PC-9 (cell line): ENCODE measurements around the gene SHISA9. TPM values are rescaled to one million over a fixed set of nuclear protein-coding genes. Genes with fewer than 3 reads are reported as not detected.

Source experiments
- BruUV-seq: library from RNA; stranded (reverse); fragments of 400-500 nt; replicated peaks from 2 replicates; lab custom pipeline; 2021; lab: Mats Ljungman, UMichigan
- CTCF ChIA-PET: fragments of 300-600 bp; sonication (Branson Sonifier 250); formaldehyde crosslinking; loops from one replicate; lab custom pipeline; 2022; ENCODE audit warnings: antibody characterized with exemption; lab: Charles Lee
- POLR2A ChIA-PET: fragments of 300-600 bp; sonication (Branson Sonifier 250); formaldehyde crosslinking; loops from one replicate; lab custom pipeline; 2022; ENCODE audit warnings: antibody characterized with exemption; ENCODE audit not compliant: unreplicated experiment; lab: Charles Lee
- DNase-seq, 2 experiments: peaks; one replicate each; pipeline versions ENCODE4 v3.0.0 to v3.0.0-alpha.2; 2015 to 2022; ENCODE audit warnings: mixed read lengths in 1 of 2
- H2AFZ ChIP-seq: fragments of 200-600 bp; sonication (generic); 2 replicates; pipeline ENCODE4 v1.8.1; 2017; ENCODE audit warnings: antibody characterized with exemption
- H3F3A ChIP-seq: fragments of 200-600 bp; sonication (generic); 2 replicates; pipeline ENCODE4 v1.8.1; 2017; ENCODE audit warnings: antibody characterized with exemption, mild to moderate bottlenecking, low read depth; ENCODE audit not compliant: insufficient read depth
- H3K27ac ChIP-seq: fragments of 200-600 bp; sonication (generic); 2 replicates; pipeline ENCODE4 v1.6.1; 2016; ENCODE audit warnings: mixed run types
- H3K27me3 ChIP-seq: fragments of 200-600 bp; sonication (generic); 2 replicates; pipeline ENCODE4 v1.6.1; 2016; ENCODE audit warnings: low read depth, mixed run types; ENCODE audit not compliant: insufficient read depth
- H3K36me3 ChIP-seq: fragments of 200-600 bp; sonication (generic); 2 replicates; pipeline ENCODE4 v1.6.1; 2016; ENCODE audit warnings: low read depth, mixed run types
- H3K4me1 ChIP-seq: fragments of 200-600 bp; sonication (generic); replicated peaks from 2 replicates; pipeline ENCODE4 v1.6.1; 2016; ENCODE audit warnings: mixed run types; ENCODE audit not compliant: insufficient read depth
- H3K4me2 ChIP-seq: fragments of 200-600 bp; sonication (generic); 2 replicates; pipeline ENCODE4 v1.6.1; 2017; ENCODE audit warnings: mixed run types
- H3K4me3 ChIP-seq: fragments of 200-600 bp; sonication (generic); 2 replicates; pipeline ENCODE4 v1.6.1; 2016; ENCODE audit warnings: mixed run types
- H3K79me2 ChIP-seq: fragments of 200-600 bp; sonication (generic); 2 replicates; pipeline ENCODE4 v1.6.1; 2017; ENCODE audit warnings: low read depth, mixed run types
- H3K9me2 ChIP-seq: fragments of 200-600 bp; sonication (generic); 2 replicates; pipeline ENCODE4 v1.8.1; 2017; ENCODE audit warnings: mild to moderate bottlenecking; ENCODE audit not compliant: insufficient read depth
- H3K9me3 ChIP-seq: fragments of 200-600 bp; sonication (generic); 2 replicates; pipeline ENCODE4 v1.8.1; 2016; ENCODE audit warnings: low read depth; ENCODE audit not compliant: insufficient read depth
- H4K20me1 ChIP-seq: fragments of 200-600 bp; sonication (generic); 2 replicates; pipeline ENCODE4 v1.8.1; 2017; ENCODE audit not compliant: insufficient read depth
- EZH2 ChIP-seq: fragments of 200-600 bp; sonication (generic); IDR thresholded peaks from 2 replicates; pipeline ENCODE4 v1.8.0; 2017; ENCODE audit warnings: antibody characterized with exemption, low read depth
- intact Hi-C: fragments of 100-400 bp; cut with micrococcal nuclease; formaldehyde crosslinking; loops from one replicate; pipeline ENCODE4 v1.10.0; 2022; ENCODE audit not compliant: unreplicated experiment
- total RNA-seq: library from RNA; stranded (reverse); gene quantifications from 2 replicates; pipeline ENCODE4 v1.2.3, GENCODE V29; 2021
- TF ChIP-seq, protein P1 (sequence below): fragments of 200-600 bp; sonication (generic); conservative IDR thresholded peaks from 2 replicates; pipeline ENCODE4 v1.6.1; 2017; ENCODE audit warnings: mixed run types, antibody characterized with exemption, mild to moderate bottlenecking, moderate library complexity

Gene SHISA9
- total RNA-seq, 1 experiment from 2014 or later: 80.5 TPM

DNA sequence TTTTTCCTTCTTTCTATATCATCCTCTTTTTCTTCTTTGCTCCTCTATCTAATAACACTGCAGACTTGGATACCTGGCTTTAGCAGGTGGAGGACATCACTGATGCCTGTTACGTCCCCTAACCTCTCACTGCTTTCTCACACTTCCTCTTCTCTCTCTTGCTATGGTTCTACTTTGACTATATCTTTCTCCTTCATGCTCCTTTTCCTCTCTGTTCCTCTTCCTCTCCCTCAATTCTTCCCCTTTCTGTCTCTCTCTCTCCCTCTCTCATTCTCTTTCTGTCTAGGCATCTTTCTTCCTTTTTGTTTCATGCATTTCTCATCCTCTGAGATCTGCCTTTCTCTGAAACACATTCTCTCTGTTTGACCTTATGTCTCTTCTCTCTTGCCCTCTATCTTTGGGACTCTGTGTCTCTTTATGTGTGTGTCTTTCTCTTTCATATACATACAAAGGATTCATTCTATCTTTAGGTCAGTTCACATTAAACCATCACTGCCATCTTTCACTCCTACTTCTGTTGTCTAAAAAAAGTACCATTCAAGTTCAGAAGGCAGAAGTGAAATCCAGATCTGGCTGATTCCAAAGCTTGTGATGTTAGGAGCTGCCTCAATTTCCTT lies 353.7 kb downstream of the SHISA9 start:
- Histone ChIP-seq H3K27ac (no peak overlapping the region), H4K20me1 (no peaks in the 10 kb centered on the region), H3K27me3 (no peaks in the 10 kb centered on the region), H3K4me1 (no peaks in the 10 kb centered on the region), H3F3A (no peaks in the 10 kb centered on the region), H3K9me2 (no peaks in the 10 kb centered on the region), H3K79me2 (no peaks in the 10 kb centered on the region), H3K4me2 (no peak overlapping the region), H3K9me3 (peaks cover 7% of the 10 kb centered on the region), H3K4me3 (no peak overlapping the region), H3K36me3 (no peaks in the 10 kb centered on the region), H2AFZ (no peak overlapping the region)
- TF ChIP-seq, protein P1, sequence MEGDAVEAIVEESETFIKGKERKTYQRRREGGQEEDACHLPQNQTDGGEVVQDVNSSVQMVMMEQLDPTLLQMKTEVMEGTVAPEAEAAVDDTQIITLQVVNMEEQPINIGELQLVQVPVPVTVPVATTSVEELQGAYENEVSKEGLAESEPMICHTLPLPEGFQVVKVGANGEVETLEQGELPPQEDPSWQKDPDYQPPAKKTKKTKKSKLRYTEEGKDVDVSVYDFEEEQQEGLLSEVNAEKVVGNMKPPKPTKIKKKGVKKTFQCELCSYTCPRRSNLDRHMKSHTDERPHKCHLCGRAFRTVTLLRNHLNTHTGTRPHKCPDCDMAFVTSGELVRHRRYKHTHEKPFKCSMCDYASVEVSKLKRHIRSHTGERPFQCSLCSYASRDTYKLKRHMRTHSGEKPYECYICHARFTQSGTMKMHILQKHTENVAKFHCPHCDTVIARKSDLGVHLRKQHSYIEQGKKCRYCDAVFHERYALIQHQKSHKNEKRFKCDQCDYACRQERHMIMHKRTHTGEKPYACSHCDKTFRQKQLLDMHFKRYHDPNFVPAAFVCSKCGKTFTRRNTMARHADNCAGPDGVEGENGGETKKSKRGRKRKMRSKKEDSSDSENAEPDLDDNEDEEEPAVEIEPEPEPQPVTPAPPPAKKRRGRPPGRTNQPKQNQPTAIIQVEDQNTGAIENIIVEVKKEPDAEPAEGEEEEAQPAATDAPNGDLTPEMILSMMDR: no peak
- no peak for TF ChIP-seq EZH2
- POLR2A ChIA-PET: no interaction called here
- BruUV-seq: no TSS peak
- intact Hi-C loops: no loop called here
- CTCF ChIA-PET: no interaction called here
- DNase-seq: no peak

DNA sequence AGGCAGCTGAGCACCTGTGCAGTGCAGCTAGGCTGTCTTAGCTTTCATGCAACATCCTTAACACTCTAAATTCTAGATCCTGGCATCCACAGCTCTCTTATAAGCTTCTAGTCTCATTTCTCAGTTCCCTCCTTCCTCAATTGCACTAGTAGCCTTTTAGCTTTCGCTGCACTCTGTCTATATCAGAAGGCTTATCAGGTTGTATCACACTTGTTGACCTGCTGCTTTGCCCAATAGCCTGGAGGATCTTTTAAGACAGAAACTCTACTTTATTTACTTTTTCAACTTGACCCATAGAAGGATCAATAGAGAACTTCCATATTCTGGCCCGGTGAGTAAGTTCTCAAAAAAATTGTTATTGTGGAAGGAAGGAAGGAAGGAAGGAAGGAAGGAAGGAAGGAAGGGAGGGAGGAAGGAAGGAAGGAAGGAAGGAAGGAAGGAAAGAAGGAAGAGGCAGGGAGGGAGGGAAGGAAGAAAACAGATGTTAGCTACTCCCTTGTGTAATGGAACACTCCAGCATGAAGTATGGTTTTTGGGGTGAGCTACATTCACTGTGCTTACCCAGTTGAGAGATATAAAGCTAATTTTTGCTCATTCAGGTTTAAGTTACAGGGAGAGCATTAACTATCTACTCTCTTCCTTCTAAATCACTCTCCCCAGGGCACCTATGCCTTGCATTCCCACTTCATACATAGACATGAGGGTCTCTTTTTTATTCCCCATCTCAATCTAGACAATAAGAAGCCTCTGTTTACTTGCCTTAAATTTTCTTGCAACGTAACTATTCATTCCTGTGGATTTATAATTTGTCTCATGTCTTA lies 361.1 kb downstream of the SHISA9 start:
- intact Hi-C loops: no loop called here
- DNase-seq: no peak
- Histone ChIP-seq H3K79me2 (no peaks in the 10 kb centered on the region), H3K4me3 (no peak overlapping the region), H3F3A (no peaks in the 10 kb centered on the region), H2AFZ (no peak overlapping the region), H3K9me2 (no peaks in the 10 kb centered on the region), H3K4me2 (no peak overlapping the region), H3K27ac (no peak overlapping the region), H4K20me1 (no peaks in the 10 kb centered on the region), H3K27me3 (no peaks in the 10 kb centered on the region), H3K9me3 (peaks cover 7% of the 10 kb centered on the region), H3K36me3 (no peaks in the 10 kb centered on the region), H3K4me1 (no peaks in the 10 kb centered on the region)
- BruUV-seq: no TSS peak
- TF ChIP-seq, protein P1: no peak
- no peak for TF ChIP-seq EZH2
- ChIA-PET CTCF (no interaction called here), POLR2A (no interaction called here)

DNA sequence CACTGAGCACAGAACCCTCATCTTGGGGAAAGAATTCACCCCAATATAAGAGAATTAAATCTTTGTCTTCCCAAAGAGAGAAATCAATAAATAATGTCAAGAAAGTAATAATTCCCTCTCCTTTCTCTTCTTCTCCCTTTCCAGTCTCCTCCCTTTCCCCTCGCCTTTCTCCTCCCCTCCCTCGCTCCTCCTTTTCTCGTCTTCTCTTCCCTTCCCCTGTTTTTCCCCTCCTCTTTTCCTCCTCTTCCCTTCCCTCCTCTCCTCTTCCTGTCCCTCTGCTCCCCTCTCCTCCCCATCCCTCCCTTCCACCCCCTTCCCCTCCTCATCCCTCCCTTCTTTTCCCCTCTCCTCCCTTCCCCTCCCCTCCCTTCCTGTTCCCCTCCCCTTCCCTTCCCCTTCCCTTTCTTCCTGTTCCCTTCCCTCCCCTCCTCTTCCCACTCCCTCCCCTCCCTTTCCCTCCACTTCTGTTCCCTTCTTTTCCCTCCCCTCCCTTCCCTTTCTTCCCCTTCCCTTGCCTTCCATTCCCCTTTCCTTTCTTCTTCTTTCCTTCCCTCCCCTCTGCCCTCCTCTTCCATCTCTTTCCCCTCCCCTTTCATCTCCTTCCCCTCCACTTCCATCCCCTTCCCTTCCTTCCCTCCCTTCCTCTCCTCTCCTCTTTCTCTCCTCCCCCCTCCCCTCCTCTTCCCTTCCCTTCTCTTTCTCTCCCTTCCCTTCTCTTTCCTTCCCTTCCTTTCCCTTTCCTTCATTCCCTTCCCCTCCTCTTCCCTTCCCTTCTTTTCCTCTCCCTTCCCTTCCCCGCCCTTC lies 363.6 kb downstream of the SHISA9 start:
- POLR2A ChIA-PET: no interaction called here
- Histone ChIP-seq H2AFZ (no peak overlapping the region), H4K20me1 (no peaks in the 10 kb centered on the region; the same call in 1 of the 2 replicates), H3K9me2 (no peaks in the 10 kb centered on the region), H3K27ac (no peak overlapping the region), H3K79me2 (no peaks in the 10 kb centered on the region), H3K36me3 (no peaks in the 10 kb centered on the region), H3F3A (no peaks in the 10 kb centered on the region), H3K27me3 (no peaks in the 10 kb centered on the region), H3K4me3 (no peak overlapping the region), H3K4me1 (no peaks in the 10 kb centered on the region), H3K4me2 (no peak overlapping the region), H3K9me3 (no peaks in the 10 kb centered on the region)
- CTCF ChIA-PET: interaction anchor here (0.7 kb wide), 1 partner anchor 188 kb away, joined by 6 read pairs; no protein-coding TSS in a partner anchor
- TF ChIP-seq, protein P1: no peak
- no peak for TF ChIP-seq EZH2
- no TSS peak for BruUV-seq
- DNase-seq: no peak
- intact Hi-C loops: no loop called here
